WTC11 (cell line): ENCODE data around the gene CSF1. TPM values are rescaled to one million over a fixed set of nuclear protein-coding genes. Genes with fewer than 3 reads are reported as not detected.

ENCODE experiments used
- ATAC-seq: fragments of 200-7000 bp; cut with Tn5 transposase; 2 replicates; pipeline ENCODE4 v1.10.0; 2021; ENCODE audit warnings: mild to moderate bottlenecking, moderate library complexity
- CTCF ChIA-PET: fragments of 300-600 bp; sonication (Branson Sonifier 250); formaldehyde crosslinking; loops from one replicate; lab custom pipeline; 2021; ENCODE audit warnings: antibody characterized with exemption; lab: Charles Lee
- POLR2A ChIA-PET: fragments of 350-600 bp; sonication (Branson Sonifier 250); formaldehyde crosslinking; loops from one replicate; lab custom pipeline; 2021; ENCODE audit warnings: antibody characterized with exemption; lab: Charles Lee
- DNase-seq: peaks from one replicate; pipeline ENCODE4 v3.0.0; 2021; ENCODE audit warnings: low spot score
- H3K27ac Mint-ChIP-seq: 2 replicates; pipeline ENCODE4 v1.8.0; 2021; ENCODE audit warnings: mixed read lengths
- H3K27me3 Mint-ChIP-seq: 2 replicates; pipeline ENCODE4 v1.8.0; 2021; ENCODE audit warnings: low read depth, mild to moderate bottlenecking, moderate library complexity, mixed read lengths
- H3K36me3 Mint-ChIP-seq: 2 replicates; pipeline ENCODE4 v1.8.0; 2021; ENCODE audit warnings: mixed read lengths
- H3K4me1 Mint-ChIP-seq: 2 replicates; pipeline ENCODE4 v1.8.0; 2022; ENCODE audit warnings: mixed read lengths
- H3K4me3 Mint-ChIP-seq: 2 replicates; pipeline ENCODE4 v1.8.0; 2021; ENCODE audit warnings: mild to moderate bottlenecking, moderate library complexity, mixed read lengths
- H3K9me3 Mint-ChIP-seq: 2 replicates; pipeline ENCODE4 v1.8.0; 2021; ENCODE audit warnings: mixed read lengths
- ARID4B ChIP-seq: sonication (generic); formaldehyde crosslinking; IDR thresholded peaks from 2 replicates; pipeline ENCODE4 v1.8.0; 2023; ENCODE audit warnings: missing genetic modification reagents, mild to moderate bottlenecking, borderline replicate concordance
- ATF1 ChIP-seq: sonication (generic); formaldehyde crosslinking; IDR thresholded peaks from 2 replicates; pipeline ENCODE4 v1.8.1; 2023; ENCODE audit warnings: mild to moderate bottlenecking, moderate library complexity, missing genetic modification reagents
- ESRRA ChIP-seq: sonication (generic); formaldehyde crosslinking; IDR thresholded peaks from 2 replicates; pipeline ENCODE4 v1.8.1; 2022; ENCODE audit warnings: mild to moderate bottlenecking, missing genetic modification reagents, borderline replicate concordance
- GTF2I ChIP-seq: fragments of 250-450 bp; sonication (Bioruptor Pico); conservative IDR thresholded peaks from 2 replicates; pipeline ENCODE4 v1.4.0; 2021; ENCODE audit warnings: mild to moderate bottlenecking
- HMGA2 ChIP-seq: fragments of 250-450 bp; sonication (Bioruptor Pico); IDR thresholded peaks from 2 replicates; pipeline ENCODE4 v1.4.0; 2021; ENCODE audit warnings: mild to moderate bottlenecking, moderate library complexity
- NFATC4 ChIP-seq: fragments of 250-450 bp; sonication (Bioruptor Pico); IDR thresholded peaks from 2 replicates; pipeline ENCODE4 v1.9.0; 2021; ENCODE audit warnings: mild to moderate bottlenecking
- NR2C2 ChIP-seq: sonication (generic); formaldehyde crosslinking; IDR thresholded peaks from 2 replicates; pipeline ENCODE4 v1.8.0; 2022; ENCODE audit warnings: mild to moderate bottlenecking, missing genetic modification reagents
- PRDM15 ChIP-seq: sonication (generic); formaldehyde crosslinking; IDR thresholded peaks from 2 replicates; pipeline ENCODE4 v1.8.0; 2022; ENCODE audit warnings: missing genetic modification reagents
- SP1 ChIP-seq: sonication (generic); formaldehyde crosslinking; conservative IDR thresholded peaks from 2 replicates; pipeline ENCODE4 v1.8.1; 2022; ENCODE audit warnings: missing genetic modification reagents
- TP53 ChIP-seq: sonication (generic); formaldehyde crosslinking; IDR thresholded peaks from 2 replicates; pipeline ENCODE4 v1.8.1; 2023; ENCODE audit warnings: mild to moderate bottlenecking, missing genetic modification reagents
- ZBTB21 ChIP-seq: sonication (generic); formaldehyde crosslinking; IDR thresholded peaks from 2 replicates; pipeline ENCODE4 v1.8.1; 2023; ENCODE audit warnings: mild to moderate bottlenecking, missing genetic modification reagents, borderline replicate concordance
- ZNF138 ChIP-seq: sonication (generic); formaldehyde crosslinking; conservative IDR thresholded peaks from 2 replicates; pipeline ENCODE4 v1.8.1; 2022; ENCODE audit warnings: mild to moderate bottlenecking, moderate library complexity, missing genetic modification reagents
- ZNF416 ChIP-seq: fragments of 250-450 bp; sonication (Bioruptor Pico); IDR thresholded peaks from 2 replicates; pipeline ENCODE4 v1.9.0; 2021; ENCODE audit warnings: mild to moderate bottlenecking, inconsistent platforms
- total RNA-seq: library from RNA; stranded (reverse); gene quantifications from 3 replicates; pipeline ENCODE4 v1.2.3, GENCODE V29; 2021

CSF1 gene
- total RNA-seq, 1 experiment from 2014 or later = 3.0 TPM

- ATAC-seq = no peak
- ChIA-PET CTCF (interaction anchor here (0.9 kb wide), 1 partner anchor 13 kb away, joined by 6 read pairs; the partner anchor contains the start of gene AHCYL1), POLR2A (no interaction called here)
- Mint-ChIP-seq H3K9me3 (no peaks in the 10 kb centered on the region), H3K27me3 (no peaks in the 10 kb centered on the region; the same call in 1 of the 2 replicates), H3K4me1 (no peaks in the 10 kb centered on the region), H3K4me3 (no peak overlapping the region), H3K36me3 (no peaks in the 10 kb centered on the region), H3K27ac (no peak overlapping the region)
- TF ChIP-seq ARID4B (CRISPR knock-in tag) (no peak), NR2C2 (CRISPR knock-in tag) (no peak), GTF2I (CRISPR knock-in tag) (no peak)
- DNase-seq = no peak
These were observed 60.9 kb downstream of the CSF1 start for GRCh38 chr1:109971559-109971958.

- H3K4me1 Mint-ChIP-seq = no peaks in the 10 kb centered on the region
- ChIA-PET CTCF (interaction anchor here (2.8 kb wide), 1 partner anchor 10 kb away, joined by 16 read pairs; the partner anchor contains the start of gene AHCYL1), POLR2A (no interaction called here)
- ATAC-seq (no peak), DNase-seq (no peak)
- no peak overlapping the region for H3K27ac Mint-ChIP-seq
- no peak overlapping the region for H3K4me3 Mint-ChIP-seq
- no peak for TF ChIP-seq ATF1
- no peak for TF ChIP-seq ESRRA
- no peak for TF ChIP-seq HMGA2
- TF ChIP-seq TP53 (CRISPR knock-in tag) = no peak
- TF ChIP-seq ZNF138 (CRISPR knock-in tag) = no peak
- no peak for TF ChIP-seq ZNF416 (CRISPR knock-in tag)
- no peak for TF ChIP-seq ZBTB21 (CRISPR knock-in tag)
- no peak for TF ChIP-seq SP1
- no peak for TF ChIP-seq PRDM15
- no peaks in the 10 kb centered on the region for H3K36me3 Mint-ChIP-seq
- H3K9me3 Mint-ChIP-seq = no peaks in the 10 kb centered on the region
- peaks cover 9% of the 10 kb centered on the region for H3K27me3 Mint-ChIP-seq
These were observed 63.5 kb downstream of the CSF1 start for GRCh38 chr1:109974191-109974590.

- DNase-seq = no peak
- POLR2A ChIA-PET = no interaction called here
- TF ChIP-seq NFATC4 = no peak
- 0 out of 2 replicates have a peak, but pooled peaks have one; percentile 35 for TF ChIP-seq ZNF416 (CRISPR knock-in tag)
- Mint-ChIP-seq H3K4me1 (no peaks in the 10 kb centered on the region), H3K27me3 (peaks cover 9% of the 10 kb centered on the region), H3K27ac (no peak overlapping the region), H3K9me3 (no peaks in the 10 kb centered on the region), H3K4me3 (no peak overlapping the region), H3K36me3 (no peaks in the 10 kb centered on the region)
- no peak for ATAC-seq
- CTCF ChIA-PET = interaction anchor here (2.2 to 2.8 kb wide), 2 partner anchors 9 to 52 kb away, joined by 8 to 16 read pairs; partner anchors contain the start of gene AHCYL1
These were observed 65.1 kb downstream of the CSF1 start for GRCh38 chr1:109975718-109976117.
